ENCODE results near the gene SAMD11. TPM values are rescaled to one million over a fixed set of nuclear protein-coding genes. Genes with fewer than 3 reads are reported as not detected.
A peak's percentile ranks its signal among the peaks of the same experiment; 100 is the strongest.

SAMD11 gene
- total RNA-seq, 2 donors from 2014 or later, result 4.5 to 61.6 TPM

- H3K36me3 ChIP-seq, result no peaks in the 10 kb centered on the region
- no peaks in the 10 kb centered on the region for H3K9me3 ChIP-seq
- TF ChIP-seq POLR2A (IDR thresholded peaks at IDR 0.05) (no peak), CTCF (IDR thresholded peaks at IDR 0.05) (peak in 3 of 4 experiments; percentile 25 to 66 (median 62)), POLR2AphosphoS5 (IDR thresholded peaks at IDR 0.05) (peak; percentile 36)
- WGBS, result 33% methylated on average over 30 of the region's 38 CpGs
- no peaks in the 10 kb centered on the region for H3K27me3 ChIP-seq (replicated peaks; ENCODE audit: insufficient read depth)
- DNase-seq (ENCODE audit: low spot score), result no peak
- no peak overlapping the region for H3K4me3 ChIP-seq
- peaks cover 24% of the 10 kb centered on the region for H3K4me1 ChIP-seq (replicated peaks)
- intact Hi-C loops (cut with DNase I), result no loop called here
- no peak overlapping the region for H3K27ac ChIP-seq
Measured at GRCh38 chr1:921011-921837, 2.5 kb upstream of the SAMD11 start.

GRCh38 chr1:923991-924655 lies 400 bp downstream of the SAMD11 start:
- peaks cover 16% of the 10 kb centered on the region for H3K4me1 ChIP-seq (replicated peaks)
- peak overlapping the region in 1 of 2 donors; percentile 38 for H3K27ac ChIP-seq
- H3K36me3 ChIP-seq, result no peaks in the 10 kb centered on the region
- H3K27me3 ChIP-seq (replicated peaks; ENCODE audit: insufficient read depth), result no peaks in the 10 kb centered on the region
- no peak for DNase-seq (ENCODE audit: low spot score)
- no peaks in the 10 kb centered on the region for H3K9me3 ChIP-seq
- intact Hi-C loops (cut with DNase I), result no loop called here
- TF ChIP-seq POLR2AphosphoS5 (IDR thresholded peaks at IDR 0.05) (no peak), POLR2A (IDR thresholded peaks at IDR 0.05) (no peak), CTCF (IDR thresholded peaks at IDR 0.05) (no peak)
- 2% methylated on average over 15 of the region's 98 CpGs for WGBS
- peak overlapping the region; percentile 39 to 53 for H3K4me3 ChIP-seq

GRCh38 chr1:924656-925560 lies 1.2 kb downstream of the SAMD11 start:
- Histone ChIP-seq H3K27ac (peak overlapping the region in 1 of 2 donors; percentile 38), H3K4me3 (peak overlapping the region; percentile 39 to 53), H3K36me3 (no peaks in the 10 kb centered on the region), H3K9me3 (no peaks in the 10 kb centered on the region), H3K4me1 (replicated peaks) (peaks cover 16% of the 10 kb centered on the region), H3K27me3 (replicated peaks; ENCODE audit: insufficient read depth) (no peaks in the 10 kb centered on the region)
- peak in 1 of 4 experiments; percentile 19 for TF ChIP-seq CTCF (IDR thresholded peaks at IDR 0.05)
- TF ChIP-seq POLR2AphosphoS5 (IDR thresholded peaks at IDR 0.05), result no peak
- WGBS, result 1% methylated on average over 89 of the region's 120 CpGs
- intact Hi-C loops (cut with DNase I), result no loop called here
- DNase-seq (ENCODE audit: low spot score), result no peak

GRCh38 chr1:925561-926421 lies 2.1 kb downstream of the SAMD11 start:
- intact Hi-C loops (cut with DNase I), result no loop called here
- TF ChIP-seq POLR2AphosphoS5 (IDR thresholded peaks at IDR 0.05), result no peak
- no peak for TF ChIP-seq CTCF (IDR thresholded peaks at IDR 0.05)
- TF ChIP-seq POLR2A (IDR thresholded peaks at IDR 0.05), result no peak
- Histone ChIP-seq H3K27ac (no peak overlapping the region), H3K4me1 (replicated peaks) (peaks cover 12% of the 10 kb centered on the region), H3K4me3 (peak overlapping the region in 1 of 2 donors; percentile 53), H3K36me3 (no peaks in the 10 kb centered on the region), H3K27me3 (replicated peaks; ENCODE audit: insufficient read depth) (no peaks in the 10 kb centered on the region), H3K9me3 (no peaks in the 10 kb centered on the region)
- DNase-seq (ENCODE audit: low spot score), result no peak
- WGBS, result 6% methylated on average over 65 of the region's 65 CpGs

All from prostate gland (tissue), 2 donors.